Activated T-helper 17 cell treated with anti-CD3 and anti-CD28 coated beads, Interleukin-2, amount 50 U/mL, for 72 hours (primary cell): ENCODE data around the gene CRB3. TPM values are rescaled to one million over a fixed set of nuclear protein-coding genes. Genes with fewer than 3 reads are reported as not detected.
"Not testable (repeated sequence)": the region's sequence is repeated elsewhere in the genome, so short reads cannot be mapped to it uniquely, and the experiment has no call there.

ENCODE experiments used
- ATAC-seq: fragments of 150-1000 bp; cut with Tn5 transposase; replicated peaks from 2 replicates; pipeline ENCODE4 v1.10.0; 2021; ENCODE audit warnings: mild to moderate bottlenecking, moderate library complexity
- H3K27ac Mint-ChIP-seq: one replicate; pipeline ENCODE4 v1.8.0; 2022; ENCODE audit warnings: mixed read lengths
- H3K27me3 Mint-ChIP-seq: one replicate; pipeline ENCODE4 v1.8.0; 2022; ENCODE audit warnings: mixed read lengths
- H3K36me3 Mint-ChIP-seq: one replicate; pipeline ENCODE4 v1.8.0; 2022; ENCODE audit warnings: low read depth, mild to moderate bottlenecking, mixed read lengths
- H3K4me1 Mint-ChIP-seq: one replicate; pipeline ENCODE4 v1.8.0; 2022; ENCODE audit warnings: mixed read lengths
- H3K4me3 Mint-ChIP-seq: one replicate; pipeline ENCODE4 v1.8.0; 2022; ENCODE audit warnings: mild to moderate bottlenecking, mixed read lengths
- H3K9me3 Mint-ChIP-seq: one replicate; pipeline ENCODE4 v1.8.0; 2022; ENCODE audit warnings: mixed read lengths
- total RNA-seq, 2 donors: library from RNA; stranded (reverse); gene quantifications; one replicate each; pipeline ENCODE4 v1.2.3, GENCODE V29; 2022

CRB3 gene
- total RNA-seq, 2 donors from 2014 or later: 2.2 TPM; not detected in 1

DNA sequence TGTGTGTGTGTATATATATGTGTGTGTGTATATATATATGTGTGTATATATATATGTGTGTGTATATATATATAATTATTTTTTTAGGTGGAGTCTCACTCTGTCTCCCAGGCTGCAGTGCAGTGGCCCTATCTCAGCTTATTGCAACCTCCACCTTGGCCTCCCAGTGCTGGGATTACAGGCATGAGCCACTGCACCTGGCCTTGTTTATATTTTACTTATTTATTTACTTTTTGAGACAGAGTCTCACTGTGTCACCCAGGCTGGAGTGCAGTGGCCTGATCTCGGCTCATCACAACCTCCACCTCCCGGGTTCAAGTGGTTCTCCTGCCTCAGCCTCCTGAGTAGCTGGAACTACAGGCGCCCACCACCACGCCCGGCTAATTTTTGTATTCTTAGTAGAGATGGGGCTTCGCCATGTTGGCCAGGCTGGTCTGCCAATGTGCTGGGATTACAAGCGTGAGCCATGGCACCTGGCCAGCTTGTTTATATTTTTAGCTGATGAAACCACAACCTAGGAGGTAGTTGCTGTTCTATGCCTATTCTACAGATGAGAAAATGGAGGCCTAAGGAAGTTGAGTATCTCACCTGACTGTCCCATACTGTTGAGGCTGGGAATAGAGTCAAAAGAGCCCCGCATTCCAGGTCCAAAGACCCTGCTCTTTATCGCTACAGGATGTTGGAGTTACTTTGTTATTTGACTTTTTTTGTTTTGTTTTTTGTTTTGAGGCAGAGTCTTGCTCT is 44.1 kb downstream of the CRB3 start:
- not testable (repeated sequence) for ATAC-seq, H3K9me3 Mint-ChIP-seq, H3K36me3 Mint-ChIP-seq, H3K27me3 Mint-ChIP-seq, H3K27ac Mint-ChIP-seq, H3K4me1 Mint-ChIP-seq, H3K4me3 Mint-ChIP-seq

DNA sequence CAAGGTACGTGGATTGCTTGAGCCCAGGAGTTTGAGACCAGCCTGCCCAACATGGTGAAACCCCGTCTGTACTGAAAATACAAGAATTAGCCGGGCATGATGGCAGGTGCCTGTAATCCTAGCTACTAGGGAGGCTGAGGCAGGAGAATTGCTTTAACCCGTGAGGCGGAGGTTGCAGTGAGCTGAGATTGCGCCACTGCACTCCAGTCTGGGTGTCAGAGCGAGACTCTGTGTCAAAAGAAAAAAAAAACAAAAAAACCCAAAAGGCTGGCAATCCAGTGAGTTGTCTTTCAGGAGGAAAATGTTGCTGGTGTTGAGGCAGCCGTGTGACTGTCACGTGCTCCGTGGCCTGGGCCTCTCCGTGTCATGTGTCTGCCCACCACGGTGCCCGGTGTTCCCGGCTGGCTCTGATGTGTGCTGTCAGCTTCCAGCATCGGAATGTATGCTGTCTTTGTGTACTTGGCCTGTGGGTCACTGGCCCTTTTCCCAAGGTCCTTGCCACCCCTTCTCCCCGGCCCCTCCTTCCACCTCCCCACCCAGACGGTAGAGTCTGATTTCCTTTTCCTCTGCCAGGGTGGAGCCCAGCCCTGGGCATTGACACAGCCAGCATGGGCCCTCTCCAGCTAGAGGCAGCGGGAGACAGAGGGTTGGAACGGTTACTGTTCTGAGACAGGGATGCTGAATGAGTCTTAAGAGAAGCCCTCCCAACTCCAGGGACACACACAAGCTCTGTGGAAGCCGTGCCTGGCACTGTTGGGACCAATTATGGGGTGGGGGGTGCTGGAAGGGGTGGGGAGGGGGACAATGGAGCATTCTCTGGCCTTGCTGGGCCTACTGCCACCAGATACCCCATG is 45.3 kb downstream of the CRB3 start:
- no peaks in the 10 kb centered on the region for H3K27me3 Mint-ChIP-seq

DNA sequence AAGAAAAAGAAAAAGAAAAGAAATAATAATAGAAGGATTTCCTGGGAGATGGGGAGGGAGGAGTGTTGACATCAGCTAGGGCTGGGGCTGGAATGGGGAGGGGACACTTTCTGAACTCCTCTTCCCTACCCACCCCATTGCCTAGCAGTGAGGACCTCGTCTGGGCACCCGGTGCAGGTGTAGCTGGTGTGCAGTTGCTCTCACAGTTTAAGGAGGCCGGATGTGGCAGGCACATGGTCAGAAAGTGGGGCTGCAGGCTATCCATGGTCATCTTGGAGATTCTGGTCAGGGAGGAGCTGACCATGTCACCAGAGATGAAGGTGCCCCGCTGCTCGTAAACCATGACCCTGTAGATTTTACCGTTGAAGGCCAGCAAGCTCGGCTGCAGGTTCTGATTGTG is 46.5 kb downstream of the CRB3 start:
- H3K27ac Mint-ChIP-seq: no peak overlapping the region
- no peaks in the 10 kb centered on the region for H3K4me1 Mint-ChIP-seq
- H3K9me3 Mint-ChIP-seq: no peaks in the 10 kb centered on the region
- no peak overlapping the region for H3K4me3 Mint-ChIP-seq
- no peaks in the 10 kb centered on the region for H3K36me3 Mint-ChIP-seq
- no peak for ATAC-seq
- no peaks in the 10 kb centered on the region for H3K27me3 Mint-ChIP-seq

More for the DNA sequence above, 45.3 kb downstream of the CRB3 start:
- Mint-ChIP-seq H3K27ac (no peak overlapping the region), H3K36me3 (no peaks in the 10 kb centered on the region), H3K9me3 (no peaks in the 10 kb centered on the region), H3K4me1 (peaks cover 4% of the 10 kb centered on the region), H3K4me3 (no peak overlapping the region)
- ATAC-seq: no peak

DNA sequence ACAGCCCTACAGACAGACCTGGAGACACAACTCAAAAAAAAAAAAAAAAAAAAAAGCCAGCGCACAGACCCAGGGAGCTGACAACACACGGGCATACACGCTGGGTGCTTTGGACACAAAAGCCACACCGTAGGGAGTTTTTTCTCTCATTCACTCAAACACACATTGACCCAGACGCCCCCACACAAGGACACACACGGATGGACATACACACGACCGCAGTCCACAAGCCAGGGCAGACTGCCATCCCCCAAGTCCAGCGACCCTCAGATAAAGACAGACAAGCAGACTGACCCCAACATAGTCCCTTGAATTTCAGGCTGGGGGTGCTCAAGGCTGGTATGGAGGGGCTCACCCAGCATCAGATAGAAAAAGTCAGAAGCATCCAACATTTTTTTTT is 50.0 kb downstream of the CRB3 start:
- no peaks in the 10 kb centered on the region for H3K9me3 Mint-ChIP-seq
- H3K4me3 Mint-ChIP-seq: no peak overlapping the region
- H3K4me1 Mint-ChIP-seq: peaks cover 26% of the 10 kb centered on the region
- peaks cover 2% of the 10 kb centered on the region for H3K36me3 Mint-ChIP-seq
- no peak overlapping the region for H3K27ac Mint-ChIP-seq
- no peaks in the 10 kb centered on the region for H3K27me3 Mint-ChIP-seq
- ATAC-seq: no peak

DNA sequence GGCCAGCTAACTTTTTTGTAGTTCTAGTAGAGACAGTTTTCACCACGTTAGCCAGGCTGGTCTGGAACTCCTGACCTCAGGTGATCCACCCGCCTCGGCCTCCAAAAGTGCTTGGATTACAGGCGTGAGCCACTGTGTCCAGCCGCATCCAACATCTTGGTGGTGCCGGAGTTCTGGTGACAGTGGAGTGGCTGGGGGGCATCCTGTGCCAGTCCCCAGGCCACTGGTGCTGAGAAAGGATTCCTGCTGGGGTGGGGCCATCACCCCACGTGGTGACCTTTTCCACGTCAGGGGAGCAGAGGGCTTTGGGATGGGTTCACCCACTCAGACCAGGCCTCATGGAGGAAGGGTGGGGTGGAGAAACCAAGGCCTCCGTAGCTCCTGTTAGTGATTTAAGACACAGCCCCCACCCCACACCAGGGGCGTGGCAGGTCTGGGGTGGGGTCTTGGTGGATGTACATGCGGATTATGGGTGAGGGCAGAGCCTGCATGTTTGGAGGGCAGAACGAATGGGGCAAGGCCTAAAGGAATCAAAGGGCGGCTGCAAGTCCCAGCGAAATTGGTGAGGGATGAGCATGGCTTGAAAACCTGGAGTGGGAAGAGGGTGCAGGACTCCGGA is 51.0 kb downstream of the CRB3 start:
- Mint-ChIP-seq H3K4me1 (peaks cover 32% of the 10 kb centered on the region), H3K9me3 (no peaks in the 10 kb centered on the region), H3K36me3 (peaks cover 5% of the 10 kb centered on the region), H3K4me3 (peak overlapping the region; percentile 82), H3K27me3 (no peaks in the 10 kb centered on the region), H3K27ac (no peak overlapping the region)
- no peak for ATAC-seq

DNA sequence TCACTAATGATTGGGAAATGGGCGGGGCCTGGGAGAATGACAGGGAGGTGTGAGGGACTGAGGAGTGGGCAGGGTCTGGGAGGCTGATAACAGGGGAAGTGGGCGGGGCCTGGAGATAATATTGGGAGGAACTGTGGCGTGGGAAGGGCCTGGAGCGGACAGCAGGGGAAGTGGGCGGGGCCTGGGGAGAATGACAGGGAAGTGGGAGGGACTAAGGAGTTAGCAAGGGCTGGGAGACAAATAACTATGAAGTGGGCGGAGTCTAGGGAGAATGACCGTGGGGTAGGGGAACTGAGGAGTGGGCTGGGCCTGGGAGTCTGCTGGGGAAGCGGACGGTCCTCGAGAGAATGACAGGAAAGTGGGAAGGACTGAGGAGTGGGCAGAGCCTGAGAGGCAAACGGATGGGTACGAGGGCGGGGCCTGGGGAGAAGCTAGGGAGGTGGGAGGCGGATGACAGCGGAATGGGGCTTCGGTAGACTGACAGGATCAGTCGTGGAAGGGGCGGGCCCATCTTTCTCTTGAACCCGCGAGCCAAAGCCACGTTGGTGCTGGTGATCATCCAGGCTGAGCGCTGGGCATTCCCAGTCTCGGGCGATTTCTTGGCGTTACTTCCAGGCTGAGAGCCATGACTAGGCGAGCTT is 52.1 kb downstream of the CRB3 start:
- H3K27ac Mint-ChIP-seq: peak overlapping the region; percentile 68
- ATAC-seq: peak; percentile 69
- H3K36me3 Mint-ChIP-seq: peaks cover 5% of the 10 kb centered on the region
- no peaks in the 10 kb centered on the region for H3K9me3 Mint-ChIP-seq
- H3K27me3 Mint-ChIP-seq: no peaks in the 10 kb centered on the region
- peak overlapping the region; percentile 82 for H3K4me3 Mint-ChIP-seq
- H3K4me1 Mint-ChIP-seq: peaks cover 33% of the 10 kb centered on the region

Other genes starting within 250 kb of the CRB3 start
- 10 to 100 TPM; 31.3 to 51.8 TPM for gene MLLT1, start 184.3 kb upstream of the CRB3 start, total RNA-seq
- gene ACER1, start 130.7 kb upstream of the CRB3 start, total RNA-seq: not detected
- 100 to 1,000 TPM; 153 to 217 TPM for gene CLPP, start 102.7 kb upstream of the CRB3 start, total RNA-seq
- 10 to 100 TPM; 41.1 to 69.7 TPM for gene ALKBH7, start 91.5 kb upstream of the CRB3 start, total RNA-seq
- 1 to 10 TPM; 1.9 to 2.8 TPM for gene PSPN, start 88.3 kb upstream of the CRB3 start, total RNA-seq
- 10 to 100 TPM; 53.8 to 56.1 TPM for gene GTF2F1, start 71.1 kb upstream of the CRB3 start, total RNA-seq
- 100 to 1,000 TPM; 214 to 354 TPM for gene KHSRP, start 39.5 kb upstream of the CRB3 start, total RNA-seq
- gene SLC25A41, start 30.5 kb upstream of the CRB3 start, total RNA-seq: not detected
- gene SLC25A23, start 4.5 kb upstream of the CRB3 start, total RNA-seq: 1 to 10 TPM; 7.8 to 7.9 TPM
- gene DENND1C, start 17.5 kb downstream of the CRB3 start, total RNA-seq: 10 to 100 TPM; 64.3 to 73.2 TPM
- 1 to 10 TPM; 2.6 to 2.7 TPM for gene TUBB4A, start 38.0 kb downstream of the CRB3 start, total RNA-seq
- 1 to 10 TPM; 2.9 to 6.0 TPM for gene TNFSF9, start 66.8 kb downstream of the CRB3 start, total RNA-seq
- 10 to 100 TPM; 41.1 to 53.1 TPM for gene CD70, start 126.9 kb downstream of the CRB3 start, total RNA-seq
- gene TNFSF14, start 205.9 kb downstream of the CRB3 start, total RNA-seq: 10 to 100 TPM; 13.5 to 48.5 TPM